ENCODE measurements around the gene DNAJC11.

GRCh38 chr1:6619045-6619444 is 82.6 kb downstream of the DNAJC11 start:
- no peak for TF ChIP-seq EZH2 (IDR thresholded peaks at IDR 0.05; ENCODE audit: borderline replicate concordance, low read depth, low read length, poor library complexity, severe bottlenecking)
- TF ChIP-seq, protein P1, sequence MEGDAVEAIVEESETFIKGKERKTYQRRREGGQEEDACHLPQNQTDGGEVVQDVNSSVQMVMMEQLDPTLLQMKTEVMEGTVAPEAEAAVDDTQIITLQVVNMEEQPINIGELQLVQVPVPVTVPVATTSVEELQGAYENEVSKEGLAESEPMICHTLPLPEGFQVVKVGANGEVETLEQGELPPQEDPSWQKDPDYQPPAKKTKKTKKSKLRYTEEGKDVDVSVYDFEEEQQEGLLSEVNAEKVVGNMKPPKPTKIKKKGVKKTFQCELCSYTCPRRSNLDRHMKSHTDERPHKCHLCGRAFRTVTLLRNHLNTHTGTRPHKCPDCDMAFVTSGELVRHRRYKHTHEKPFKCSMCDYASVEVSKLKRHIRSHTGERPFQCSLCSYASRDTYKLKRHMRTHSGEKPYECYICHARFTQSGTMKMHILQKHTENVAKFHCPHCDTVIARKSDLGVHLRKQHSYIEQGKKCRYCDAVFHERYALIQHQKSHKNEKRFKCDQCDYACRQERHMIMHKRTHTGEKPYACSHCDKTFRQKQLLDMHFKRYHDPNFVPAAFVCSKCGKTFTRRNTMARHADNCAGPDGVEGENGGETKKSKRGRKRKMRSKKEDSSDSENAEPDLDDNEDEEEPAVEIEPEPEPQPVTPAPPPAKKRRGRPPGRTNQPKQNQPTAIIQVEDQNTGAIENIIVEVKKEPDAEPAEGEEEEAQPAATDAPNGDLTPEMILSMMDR (conservative IDR thresholded peaks at IDR 0.05; ENCODE audit: low read depth, low read length): no peak

All from A673 (cell line).